Transverse colon (tissue), 4 donors: ENCODE measurements around the gene GOLPH3. TPM values are rescaled to one million over a fixed set of nuclear protein-coding genes. Genes with fewer than 3 reads are reported as not detected.
"Not testable (repeated sequence)": the region's sequence is repeated elsewhere in the genome, so short reads cannot be mapped to it uniquely, and the experiment has no call there.

ENCODE experiments used
- DNase-seq: peaks from one replicate; pipeline ENCODE4 v3.0.0-alpha.2; 2019
- H3K27ac ChIP-seq, 4 donors: fragments of 200-600 bp; sonication (generic); 2 replicates each; pipeline ENCODE4 v1.5.1; 2016 to 2018; ENCODE audit warnings: inconsistent platforms in 4 of 4
- H3K27me3 ChIP-seq: fragments of 200-600 bp; sonication (generic); 2 replicates; pipeline ENCODE4 v1.5.1; 2017; ENCODE audit warnings: inconsistent platforms
- H3K36me3 ChIP-seq, 4 donors: fragments of 200-600 bp; sonication (generic); 2 replicates each; pipeline ENCODE4 v1.5.1; 2017 to 2019; ENCODE audit warnings: inconsistent platforms in 4 of 4
- H3K4me1 ChIP-seq, 4 donors: fragments of 200-600 bp; sonication (generic); 2 replicates each; pipeline ENCODE4 v1.5.1; 2017 to 2020; ENCODE audit warnings: inconsistent platforms in 4 of 4
- H3K4me3 ChIP-seq, 4 donors: fragments of 200-600 bp; sonication (generic); 1 replicate in 1 of 4; 2 replicates in 3 of 4; pipeline versions ENCODE4 v1.5.1 to v1.6.1; 2017 to 2019; ENCODE audit warnings: inconsistent platforms in 4 of 4
- H3K9me3 ChIP-seq, 2 donors: fragments of 200-600 bp; sonication (generic); 2 replicates each; pipeline ENCODE4 v1.5.1; 2017 to 2019; ENCODE audit warnings: inconsistent platforms in 2 of 2
- EP300 ChIP-seq: sonication (generic); formaldehyde crosslinking; IDR thresholded peaks from one replicate; pipeline ENCODE4 v1.6.1; 2017; ENCODE audit warnings: antibody characterized with exemption, low read depth
- POLR2A ChIP-seq: fragments of 450-650 bp; IDR thresholded peaks from one replicate; pipeline ENCODE4 v1.6.1; 2016; ENCODE audit warnings: antibody characterized with exemption, mild to moderate bottlenecking, moderate library complexity
- POLR2AphosphoS5 ChIP-seq, 3 donors: sonication (generic); formaldehyde crosslinking; IDR thresholded peaks; one replicate each; pipeline ENCODE4 v1.6.1; 2016; ENCODE audit warnings: antibody characterized with exemption in 3 of 3
- WGBS, 2 donors: methylation state at CpG; one replicate each; pipeline ENCODE4 v1.1.5; 2018; ENCODE audit warnings: low coverage in 1 of 2; 5-methylcytosine and 5-hydroxymethylcytosine counted together
- in situ Hi-C, 4 donors: fragments of 200-750 bp; cut with MboI; loops; one replicate each; pipeline versions ENCODE4 v1.15.0 to v1.15.1; 2017; ENCODE audit warnings: low sequenced_read_pairs in 3 of 4, low pct_ligation_motif_present in 1 of 4, low pct_unique_long_range_greater_than_20kb in 1 of 4
- intact Hi-C: fragments of 100-400 bp; cut with DNase I; formaldehyde crosslinking; loops from one replicate; pipeline ENCODE4 v1.15.1; 2023; ENCODE audit warnings: low total_unique reads
- total RNA-seq, 4 donors: library from RNA; depleted of rRNA; stranded (reverse); fragments of >200 nt; gene quantifications; one replicate each; pipeline ENCODE4 v1.1.0, GENCODE V29; 2016
- TF ChIP-seq, protein P1 (sequence below), 5 experiments: fragments of 200-600 bp in 3 of 5; fragments of 450-650 bp in 2 of 5; sonication (generic) in 3 of 5; IDR thresholded peaks; 1 replicate in 2 of 5; 2 replicates in 3 of 5; pipeline ENCODE4 v1.5.1; 2016 to 2017; ENCODE audit warnings: antibody characterized with exemption in 5 of 5, inconsistent platforms in 3 of 5, mild to moderate bottlenecking in 2 of 5, moderate library complexity in 1 of 5

GOLPH3 gene
- total RNA-seq = 100 to 1,000 TPM in 3 of 4 donors, 10 to 100 TPM in 1; 52.1 to 666 (median 132) TPM

DNA sequence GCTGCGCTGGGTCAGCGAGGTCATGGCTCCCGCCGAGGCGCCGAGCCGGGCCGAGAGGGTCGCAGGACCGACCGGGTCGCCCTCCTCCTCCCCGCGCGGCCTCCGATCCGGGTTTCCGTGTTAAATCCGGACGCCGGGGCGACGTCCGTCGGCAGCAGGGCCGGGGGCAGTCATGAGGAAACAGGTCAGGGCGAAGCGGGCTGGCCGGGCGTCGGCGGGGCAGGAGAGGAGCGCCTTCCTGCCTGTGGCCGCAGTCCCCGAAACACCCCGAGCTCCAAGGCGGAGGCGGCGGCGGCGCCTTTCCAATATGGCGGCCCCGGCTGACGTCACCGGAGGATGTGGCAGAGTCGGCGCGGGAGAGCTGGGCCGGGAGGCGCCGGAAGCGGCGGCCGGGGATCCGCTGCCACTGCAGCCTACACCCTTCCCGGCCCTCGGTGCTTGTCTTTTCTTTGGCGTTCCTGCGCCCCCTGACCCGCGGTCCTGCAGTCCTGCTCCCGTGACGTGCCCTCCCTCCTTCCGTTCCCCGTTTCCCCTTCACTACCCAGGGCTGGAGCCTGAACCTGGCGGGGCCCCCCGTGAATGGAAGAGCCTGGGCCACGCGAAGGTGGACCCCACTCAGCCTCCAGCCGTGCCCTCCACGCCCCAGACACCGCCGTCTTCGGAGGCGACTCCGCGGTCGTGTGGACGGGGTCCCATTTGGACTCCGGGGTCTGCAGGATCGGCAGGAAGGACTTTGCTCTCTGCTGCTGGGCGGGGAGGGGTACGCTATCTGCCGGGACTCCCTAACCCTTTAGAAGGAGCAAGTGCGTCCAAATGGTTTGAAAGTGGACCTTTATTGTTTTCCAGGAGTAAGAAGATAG lies at the start of gene GOLPH3:
Gene GOLPH3 (minus strand): TSS at position 309 of the 860 bp plus-strand sequence. CDS start 285 bp downstream, at position 24.
- no peaks in the 10 kb centered on the region for H3K27me3 ChIP-seq
- peak within 1 kb of the TSS; percentile 79 to 97 (median 90) for H3K4me3 ChIP-seq
- peak within 1 kb of the TSS; percentile 99 to 100 (median 100) for H3K27ac ChIP-seq
- intact Hi-C loops = loop anchor here (5.0 kb wide), 1 partner anchor 48 kb away; no protein-coding TSS in a partner anchor
- in situ Hi-C loops = no loop called here
- TF ChIP-seq EP300 = no peak
- TF ChIP-seq, protein P1, sequence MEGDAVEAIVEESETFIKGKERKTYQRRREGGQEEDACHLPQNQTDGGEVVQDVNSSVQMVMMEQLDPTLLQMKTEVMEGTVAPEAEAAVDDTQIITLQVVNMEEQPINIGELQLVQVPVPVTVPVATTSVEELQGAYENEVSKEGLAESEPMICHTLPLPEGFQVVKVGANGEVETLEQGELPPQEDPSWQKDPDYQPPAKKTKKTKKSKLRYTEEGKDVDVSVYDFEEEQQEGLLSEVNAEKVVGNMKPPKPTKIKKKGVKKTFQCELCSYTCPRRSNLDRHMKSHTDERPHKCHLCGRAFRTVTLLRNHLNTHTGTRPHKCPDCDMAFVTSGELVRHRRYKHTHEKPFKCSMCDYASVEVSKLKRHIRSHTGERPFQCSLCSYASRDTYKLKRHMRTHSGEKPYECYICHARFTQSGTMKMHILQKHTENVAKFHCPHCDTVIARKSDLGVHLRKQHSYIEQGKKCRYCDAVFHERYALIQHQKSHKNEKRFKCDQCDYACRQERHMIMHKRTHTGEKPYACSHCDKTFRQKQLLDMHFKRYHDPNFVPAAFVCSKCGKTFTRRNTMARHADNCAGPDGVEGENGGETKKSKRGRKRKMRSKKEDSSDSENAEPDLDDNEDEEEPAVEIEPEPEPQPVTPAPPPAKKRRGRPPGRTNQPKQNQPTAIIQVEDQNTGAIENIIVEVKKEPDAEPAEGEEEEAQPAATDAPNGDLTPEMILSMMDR (IDR thresholded peaks at IDR 0.05) = peak in 3 of 5 experiments; percentile 8 to 31 (median 26)
- TF ChIP-seq POLR2AphosphoS5 (IDR thresholded peaks at IDR 0.05) = peak; percentile 92 to 96 (median 96)
- TF ChIP-seq POLR2A = peak; percentile 95
- WGBS, 2 donors = 0% methylated on average over 47 of the region's 85 CpGs; no CpG with 5 or more reads in 1 of the 2 donors
- H3K4me1 ChIP-seq = peaks cover 6 to 39% (median 31%) of the 10 kb centered on the region in 4 donors
- peak; percentile 95 for DNase-seq
- peaks cover 0 to 10% (median 2%) of the 10 kb centered on the region in 4 donors for H3K36me3 ChIP-seq
- H3K9me3 ChIP-seq = no peaks in the 10 kb centered on the region

DNA sequence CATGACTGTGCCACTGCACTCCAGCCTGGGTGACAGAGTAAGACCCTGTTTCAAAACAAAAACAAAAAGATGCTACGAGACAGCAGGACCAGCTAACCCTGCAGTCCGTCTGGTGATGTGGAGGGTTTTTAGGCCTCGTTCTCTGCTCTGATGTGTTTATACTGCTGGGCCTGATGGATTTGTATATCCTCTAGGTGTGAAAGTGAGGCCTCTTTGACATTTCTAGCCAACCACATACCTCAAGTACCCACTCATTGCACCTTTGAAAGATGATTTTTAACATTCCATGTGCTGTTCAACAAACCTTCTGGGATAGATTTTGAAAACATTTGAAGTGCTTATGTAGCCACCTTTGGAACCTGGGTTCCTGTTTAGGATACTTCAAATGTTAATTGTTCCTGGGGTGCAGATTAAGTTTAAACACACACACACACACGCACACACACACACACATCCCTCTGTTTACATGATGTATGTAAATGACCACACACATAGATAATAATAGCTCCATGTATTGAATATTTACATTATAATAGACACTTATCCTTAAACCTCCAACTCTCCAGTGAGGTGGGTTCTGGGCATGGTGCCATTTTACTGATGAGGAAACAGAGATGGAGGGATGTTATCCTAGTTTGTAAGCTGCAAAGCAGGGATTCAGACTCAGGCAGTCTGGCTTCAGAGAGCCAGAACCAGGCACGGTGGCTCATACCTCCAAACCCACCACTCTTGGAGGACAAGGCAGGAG lies 48.8 kb upstream of the GOLPH3 start:
- whole genome bisulfite sequencing, 2 donors = 86% methylated on average over 5 of the region's 5 CpGs; no CpG with 5 or more reads in 1 of the 2 donors
- no peaks in the 10 kb centered on the region for H3K27me3 ChIP-seq
- peaks cover 0 to 17% (median 0%) of the 10 kb centered on the region in 4 donors for H3K4me1 ChIP-seq
- H3K4me3 ChIP-seq = no peak overlapping the region
- DNase-seq = no peak
- TF ChIP-seq EP300 (no peak), POLR2A (no peak), POLR2AphosphoS5 (IDR thresholded peaks at IDR 0.05) (no peak)
- TF ChIP-seq, protein P1 (IDR thresholded peaks at IDR 0.05) = no peak
- intact Hi-C loops = loop anchor here (5.0 kb wide), 1 partner anchor 51 kb away; the partner anchor contains the start of gene GOLPH3
- H3K9me3 ChIP-seq = no peaks in the 10 kb centered on the region
- in situ Hi-C loops = loop anchor here in 1 of 4 donors (10.0 kb wide), 1 partner anchor 112 kb away; no protein-coding TSS in a partner anchor
- peak overlapping the region in 3 of 4 donors; percentile 21 to 77 (median 27) for H3K27ac ChIP-seq
- H3K36me3 ChIP-seq = no peaks in the 10 kb centered on the region

DNA sequence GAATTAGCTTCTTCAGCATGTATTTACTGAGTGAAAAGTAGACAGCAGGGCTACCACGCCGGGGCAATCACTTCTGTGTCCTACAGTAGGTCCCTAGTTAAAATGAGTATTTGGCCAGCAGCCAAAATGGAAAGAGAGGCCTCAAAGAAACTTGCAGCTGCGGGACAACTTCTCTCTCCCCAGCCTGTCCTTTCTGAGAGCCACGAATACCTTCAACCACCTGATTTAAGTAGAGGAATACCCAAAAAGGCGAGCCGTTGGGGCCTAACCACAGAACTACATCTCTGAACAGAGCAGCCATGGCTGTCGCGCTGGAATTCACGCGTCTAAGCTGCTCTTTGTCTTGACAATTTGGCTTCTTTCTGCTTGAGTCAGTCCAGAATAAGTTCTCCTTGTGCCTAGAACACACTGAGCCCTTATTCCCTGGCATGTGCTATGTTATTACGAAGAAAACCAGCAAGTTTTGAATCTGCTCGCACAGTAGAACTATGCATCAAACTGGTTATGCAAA lies 43.8 kb upstream of the GOLPH3 start:
- intact Hi-C loops = no loop called here
- DNase-seq = peak; percentile 45
- WGBS, 2 donors = 56 to 66% methylated on average over 6 to 12 of the region's 12 CpGs

DNA sequence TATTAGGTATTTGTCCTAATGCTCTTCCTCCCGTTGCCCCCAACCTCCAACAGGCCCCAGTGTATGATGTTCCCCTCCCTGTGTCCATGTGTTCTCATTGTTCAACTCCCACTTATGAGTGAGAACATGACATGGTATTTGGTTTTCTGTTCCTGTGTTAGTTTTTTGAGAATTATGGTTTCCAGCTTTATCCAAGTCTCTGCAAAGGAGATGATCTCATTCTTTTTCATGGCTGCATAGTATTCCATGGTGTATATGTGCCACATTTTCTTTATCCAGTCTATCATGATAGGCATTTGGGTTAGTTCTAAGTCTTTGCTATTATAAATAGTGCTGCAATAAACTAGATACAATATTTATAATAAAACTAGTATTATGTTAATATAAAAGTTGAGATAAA lies 40.2 kb upstream of the GOLPH3 start:
- WGBS, 2 donors = 88% methylated on average over 1 of the region's 1 CpG
- H3K27ac ChIP-seq, in situ Hi-C loops, H3K36me3 ChIP-seq, H3K9me3 ChIP-seq, H3K27me3 ChIP-seq, intact Hi-C loops, H3K4me3 ChIP-seq, DNase-seq, H3K4me1 ChIP-seq: not testable (repeated sequence)

More for the DNA sequence above, 43.8 kb upstream of the GOLPH3 start:
- Histone ChIP-seq H3K4me3 (no peak overlapping the region), H3K27ac (peak overlapping the region; percentile 58 to 75 (median 66)), H3K9me3 (no peaks in the 10 kb centered on the region), H3K36me3 (no peaks in the 10 kb centered on the region), H3K27me3 (no peaks in the 10 kb centered on the region), H3K4me1 (peaks cover 0 to 7% (median 2%) of the 10 kb centered on the region in 4 donors)
- in situ Hi-C loops = no loop called here
- TF ChIP-seq, protein P1 (IDR thresholded peaks at IDR 0.05) = no peak
- TF ChIP-seq POLR2A = no peak
- peak; percentile 39 to 77 (median 57) for TF ChIP-seq POLR2AphosphoS5 (IDR thresholded peaks at IDR 0.05)
- TF ChIP-seq EP300 = peak; percentile 96
